ENCODE data around the gene METTL13.

The METTL13 gene

GRCh38 chr1:171800342-171800741, 18.9 kb downstream of the METTL13 start:
- H3K4me3 ChIP-seq (ENCODE audit: low read depth, low read length) = no peak overlapping the region
- no peak overlapping the region for H3K27ac ChIP-seq
- DNase-seq = peak; percentile 4
- no peaks in the 10 kb centered on the region for H3K36me3 ChIP-seq (replicated peaks)
- no peaks in the 10 kb centered on the region for H3K27me3 ChIP-seq (replicated peaks)
- TF ChIP-seq, protein P1, sequence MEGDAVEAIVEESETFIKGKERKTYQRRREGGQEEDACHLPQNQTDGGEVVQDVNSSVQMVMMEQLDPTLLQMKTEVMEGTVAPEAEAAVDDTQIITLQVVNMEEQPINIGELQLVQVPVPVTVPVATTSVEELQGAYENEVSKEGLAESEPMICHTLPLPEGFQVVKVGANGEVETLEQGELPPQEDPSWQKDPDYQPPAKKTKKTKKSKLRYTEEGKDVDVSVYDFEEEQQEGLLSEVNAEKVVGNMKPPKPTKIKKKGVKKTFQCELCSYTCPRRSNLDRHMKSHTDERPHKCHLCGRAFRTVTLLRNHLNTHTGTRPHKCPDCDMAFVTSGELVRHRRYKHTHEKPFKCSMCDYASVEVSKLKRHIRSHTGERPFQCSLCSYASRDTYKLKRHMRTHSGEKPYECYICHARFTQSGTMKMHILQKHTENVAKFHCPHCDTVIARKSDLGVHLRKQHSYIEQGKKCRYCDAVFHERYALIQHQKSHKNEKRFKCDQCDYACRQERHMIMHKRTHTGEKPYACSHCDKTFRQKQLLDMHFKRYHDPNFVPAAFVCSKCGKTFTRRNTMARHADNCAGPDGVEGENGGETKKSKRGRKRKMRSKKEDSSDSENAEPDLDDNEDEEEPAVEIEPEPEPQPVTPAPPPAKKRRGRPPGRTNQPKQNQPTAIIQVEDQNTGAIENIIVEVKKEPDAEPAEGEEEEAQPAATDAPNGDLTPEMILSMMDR (IDR thresholded peaks at IDR 0.05; ENCODE audit: low read depth, low read length, missing control alignments) = peak; percentile 25
- in situ Hi-C loops (cut with HindIII; ENCODE audit: low pct_ligation_motif_present, low sequenced_read_pairs) = loop anchor here (10.0 kb wide), 1 partner anchor 184 kb away; no protein-coding TSS in a partner anchor

DNA sequence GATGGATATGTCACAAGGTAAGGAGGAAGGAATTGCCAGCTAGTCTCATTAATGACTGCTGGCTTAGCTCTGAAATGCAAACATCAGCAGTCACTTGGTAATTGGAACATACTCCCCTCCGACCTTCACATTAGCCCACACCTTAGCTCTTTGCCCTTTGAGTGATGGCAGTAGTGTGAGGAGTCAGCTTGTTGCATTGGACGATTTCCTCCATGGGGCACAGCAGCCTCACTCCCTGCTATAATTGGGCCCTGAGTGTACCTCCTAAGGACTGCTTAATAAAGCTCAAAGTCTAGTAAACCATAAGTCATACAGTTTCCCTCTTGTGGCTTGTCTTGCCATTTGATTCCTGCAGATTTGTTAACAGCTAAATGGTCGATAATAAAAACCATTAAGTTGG, 19.4 kb downstream of the METTL13 start:
- DNase-seq = no peak
- H3K4me3 ChIP-seq (ENCODE audit: low read depth, low read length) = no peak overlapping the region
- H3K36me3 ChIP-seq (replicated peaks) = no peaks in the 10 kb centered on the region
- H3K27me3 ChIP-seq (replicated peaks) = no peaks in the 10 kb centered on the region
- in situ Hi-C loops (cut with HindIII; ENCODE audit: low pct_ligation_motif_present, low sequenced_read_pairs) = loop anchor here (10.0 kb wide), 1 partner anchor 184 kb away; no protein-coding TSS in a partner anchor
- H3K27ac ChIP-seq = no peak overlapping the region
- TF ChIP-seq, protein P1 (IDR thresholded peaks at IDR 0.05; ENCODE audit: low read depth, low read length, missing control alignments) = no peak

DNA sequence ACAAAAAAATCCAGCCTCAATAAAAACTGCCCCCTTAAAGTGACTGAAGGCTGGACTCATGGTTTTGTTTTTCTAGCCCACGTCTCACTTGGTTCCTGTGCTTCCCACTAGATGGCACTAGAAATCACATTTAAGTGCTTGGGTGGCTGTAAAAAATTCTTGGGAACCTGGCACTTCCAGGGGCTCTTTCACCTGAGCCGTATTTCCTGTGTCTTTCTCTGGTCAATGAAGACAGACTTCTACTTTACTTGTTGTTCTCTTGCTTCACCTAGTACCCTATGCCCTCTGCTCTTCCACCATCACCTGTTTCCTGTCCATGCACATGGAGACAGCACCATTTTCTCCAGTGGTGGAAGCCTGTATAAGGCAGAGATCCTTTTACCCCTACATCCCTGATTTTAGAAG, 20.0 kb downstream of the METTL13 start:
- H3K27ac ChIP-seq = no peak overlapping the region
- H3K4me3 ChIP-seq (ENCODE audit: low read depth, low read length) = no peak overlapping the region
- no peaks in the 10 kb centered on the region for H3K27me3 ChIP-seq (replicated peaks)
- in situ Hi-C loops (cut with HindIII; ENCODE audit: low pct_ligation_motif_present, low sequenced_read_pairs) = loop anchor here (10.0 kb wide), 1 partner anchor 183 kb away; no protein-coding TSS in a partner anchor
- DNase-seq = peak; percentile 9
- TF ChIP-seq, protein P1 (IDR thresholded peaks at IDR 0.05; ENCODE audit: low read depth, low read length, missing control alignments) = peak; percentile 85
- no peaks in the 10 kb centered on the region for H3K36me3 ChIP-seq (replicated peaks)

- DNase-seq = no peak
- in situ Hi-C loops (cut with HindIII; ENCODE audit: low pct_ligation_motif_present, low sequenced_read_pairs) = loop anchor here (10.0 kb wide), 1 partner anchor 183 kb away; no protein-coding TSS in a partner anchor
- H3K27me3 ChIP-seq (replicated peaks) = no peaks in the 10 kb centered on the region
- H3K36me3 ChIP-seq (replicated peaks) = no peaks in the 10 kb centered on the region
- TF ChIP-seq, protein P1 (IDR thresholded peaks at IDR 0.05; ENCODE audit: low read depth, low read length, missing control alignments) = no peak
- H3K4me3 ChIP-seq (ENCODE audit: low read depth, low read length) = no peak overlapping the region
- no peak overlapping the region for H3K27ac ChIP-seq
These were observed 20.7 kb downstream of the METTL13 start for GRCh38 chr1:171802207-171802606.

GRCh38 chr1:171803045-171803444, 21.6 kb downstream of the METTL13 start:
- TF ChIP-seq, protein P1 (IDR thresholded peaks at IDR 0.05; ENCODE audit: low read depth, low read length, missing control alignments) = no peak
- H3K27me3 ChIP-seq (replicated peaks) = no peaks in the 10 kb centered on the region
- H3K4me3 ChIP-seq (ENCODE audit: low read depth, low read length) = no peak overlapping the region
- no peaks in the 10 kb centered on the region for H3K36me3 ChIP-seq (replicated peaks)
- no peak for DNase-seq
- in situ Hi-C loops (cut with HindIII; ENCODE audit: low pct_ligation_motif_present, low sequenced_read_pairs) = loop anchor here (10.0 kb wide), 1 partner anchor 182 kb away; no protein-coding TSS in a partner anchor
- H3K27ac ChIP-seq = no peak overlapping the region

Data from brain microvascular endothelial cell (primary cell).